Neural progenitor cell (in vitro differentiated cells): ENCODE measurements around the gene SLC51B. TPM values are rescaled to one million over a fixed set of nuclear protein-coding genes. Genes with fewer than 3 reads are reported as not detected.
A peak's percentile ranks its signal among the peaks of the same experiment; 100 is the strongest.

Source experiments
- DNase-seq: peaks from one replicate; pipeline ENCODE4 v3.0.0-alpha.2; 2016; ENCODE audit warnings: low spot score
- H2AFZ ChIP-seq: fragments of 200-600 bp; sonication (generic); replicated peaks from 2 replicates; pipeline ENCODE4 v1.6.1; 2016; ENCODE audit warnings: antibody characterized with exemption
- H3F3A ChIP-seq: fragments of 200-600 bp; sonication (generic); 2 replicates; pipeline ENCODE4 v1.6.1; 2016; ENCODE audit warnings: antibody characterized with exemption, low read depth
- H3K27ac ChIP-seq: fragments of 200-600 bp; sonication (generic); 2 replicates; pipeline ENCODE4 v1.5.1; 2016; ENCODE audit warnings: mild to moderate bottlenecking
- H3K27me3 ChIP-seq: fragments of 200-600 bp; sonication (generic); 2 replicates; pipeline ENCODE4 v1.6.1; 2016; ENCODE audit warnings: mild to moderate bottlenecking, moderate library complexity
- H3K36me3 ChIP-seq: fragments of 200-600 bp; sonication (generic); 2 replicates; pipeline ENCODE4 v1.5.1; 2016
- H3K4me1 ChIP-seq: fragments of 200-600 bp; sonication (generic); 2 replicates; pipeline ENCODE4 v1.6.1; 2016; ENCODE audit warnings: mixed run types
- H3K4me2 ChIP-seq: fragments of 200-600 bp; sonication (generic); 2 replicates; pipeline ENCODE4 v1.6.1; 2016
- H3K4me3 ChIP-seq: fragments of 200-600 bp; sonication (generic); 2 replicates; pipeline ENCODE4 v1.5.1; 2016
- H3K79me2 ChIP-seq: fragments of 200-600 bp; sonication (generic); 2 replicates; pipeline ENCODE4 v1.6.1; 2016; ENCODE audit warnings: low read depth
- H3K9ac ChIP-seq: fragments of 200-600 bp; sonication (generic); 2 replicates; pipeline ENCODE4 v1.6.1; 2016
- H3K9me3 ChIP-seq: fragments of 200-600 bp; sonication (generic); 2 replicates; pipeline ENCODE4 v1.5.1; 2016; ENCODE audit warnings: low read depth
- H4K20me1 ChIP-seq: fragments of 200-600 bp; sonication (generic); 2 replicates; pipeline ENCODE4 v1.6.1; 2016; ENCODE audit warnings: low read depth
- H3K27ac Mint-ChIP-seq: 3 replicates; pipeline ENCODE4 v1.8.0; 2021; ENCODE audit warnings: mixed read lengths
- H3K27me3 Mint-ChIP-seq: 2 replicates; pipeline ENCODE4 v1.8.0; 2022; ENCODE audit warnings: low read depth, mild to moderate bottlenecking, inconsistent platforms, moderate library complexity, mixed read lengths; ENCODE audit not compliant: insufficient read depth
- H3K36me3 Mint-ChIP-seq: 3 replicates; pipeline ENCODE4 v1.8.0; 2021; ENCODE audit warnings: mixed read lengths
- H3K4me1 Mint-ChIP-seq: 3 replicates; pipeline ENCODE4 v1.8.0; 2021; ENCODE audit warnings: mixed read lengths
- H3K4me3 Mint-ChIP-seq: 3 replicates; pipeline ENCODE4 v1.8.0; 2021; ENCODE audit warnings: mild to moderate bottlenecking, moderate library complexity, mixed read lengths
- H3K9me3 Mint-ChIP-seq: 3 replicates; pipeline ENCODE4 v1.8.0; 2020; ENCODE audit warnings: mixed read lengths
- CTCF ChIP-seq: fragments of 200-600 bp; sonication (generic); IDR thresholded peaks from 2 replicates; pipeline ENCODE4 v1.5.1; 2017; ENCODE audit warnings: antibody characterized with exemption, mild to moderate bottlenecking
- EZH2 ChIP-seq: fragments of 200-600 bp; sonication (generic); IDR thresholded peaks from 2 replicates; pipeline ENCODE4 v1.6.1; 2017; ENCODE audit warnings: antibody characterized with exemption, mild to moderate bottlenecking, moderate library complexity
- EZH2phosphoT487 ChIP-seq: fragments of 200-600 bp; sonication (generic); IDR thresholded peaks from 2 replicates; pipeline ENCODE4 v1.6.1; 2017; ENCODE audit warnings: antibody characterized with exemption
- total RNA-seq: library from RNA; depleted of rRNA; stranded (reverse); fragments of >200 nt; gene quantifications from 2 replicates; pipeline ENCODE4 v1.2.3, GENCODE V29; 2015; ENCODE audit warnings: low replicate concordance

The SLC51B gene
- total RNA-seq, 1 donor from 2014 or later: not detected

GRCh38 chr15:65054333-65055200 lies 9.4 kb downstream of the SLC51B start:
- Histone ChIP-seq H2AFZ (no peak overlapping the region), H3K27ac (no peak overlapping the region)

GRCh38 chr15:65055201-65055870 lies 10.1 kb downstream of the SLC51B start:
- H3K27ac ChIP-seq: no peak overlapping the region
- peaks cover 2% of the 10 kb centered on the region for H3K27me3 ChIP-seq
- no peaks in the 10 kb centered on the region for H3K4me1 ChIP-seq
- H3K4me2 ChIP-seq: no peak overlapping the region
- peak overlapping the region; percentile 4 for H3K27ac Mint-ChIP-seq
- H3K36me3 ChIP-seq: no peaks in the 10 kb centered on the region
- peaks cover 4% of the 10 kb centered on the region for H3K9me3 Mint-ChIP-seq
- no peaks in the 10 kb centered on the region for H3K9me3 ChIP-seq
- H3K9ac ChIP-seq: no peak overlapping the region
- peaks cover 8% of the 10 kb centered on the region for H4K20me1 ChIP-seq
- no peaks in the 10 kb centered on the region for H3K36me3 Mint-ChIP-seq
- DNase-seq: no peak
- H3K4me1 Mint-ChIP-seq: peaks cover 19% of the 10 kb centered on the region
- H3K79me2 ChIP-seq: no peaks in the 10 kb centered on the region
- peaks cover 2% of the 10 kb centered on the region for H3F3A ChIP-seq
- H3K4me3 ChIP-seq: no peak overlapping the region
- H3K4me3 Mint-ChIP-seq: no peak overlapping the region
- no peaks in the 10 kb centered on the region for H3K27me3 Mint-ChIP-seq
- no peak for TF ChIP-seq EZH2
- H2AFZ ChIP-seq: no peak overlapping the region

More at GRCh38 chr15:65054333-65055200, 9.4 kb downstream of the SLC51B start:
- Histone ChIP-seq H3K4me2 (no peak overlapping the region), H3K36me3 (no peaks in the 10 kb centered on the region), H3K9me3 (no peaks in the 10 kb centered on the region), H4K20me1 (peaks cover 8% of the 10 kb centered on the region), H3F3A (peaks cover 2% of the 10 kb centered on the region), H3K79me2 (no peaks in the 10 kb centered on the region), H3K9ac (no peak overlapping the region), H3K27me3 (peaks cover 9% of the 10 kb centered on the region), H3K4me1 (no peaks in the 10 kb centered on the region), H3K4me3 (no peak overlapping the region)
- no peaks in the 10 kb centered on the region for H3K36me3 Mint-ChIP-seq
- no peaks in the 10 kb centered on the region for H3K9me3 Mint-ChIP-seq
- no peak overlapping the region for H3K27ac Mint-ChIP-seq
- H3K27me3 Mint-ChIP-seq: no peaks in the 10 kb centered on the region
- TF ChIP-seq EZH2 (no peak), EZH2phosphoT487 (no peak), CTCF (peak; percentile 91)
- no peak overlapping the region for H3K4me3 Mint-ChIP-seq
- peaks cover 26% of the 10 kb centered on the region for H3K4me1 Mint-ChIP-seq
- DNase-seq: peak; percentile 81

GRCh38 chr15:65056106-65056505 lies 10.9 kb downstream of the SLC51B start:
- Histone ChIP-seq H3K4me3 (no peak overlapping the region), H2AFZ (no peak overlapping the region), H3K27me3 (no peaks in the 10 kb centered on the region), H3K4me2 (no peak overlapping the region), H3K4me1 (no peaks in the 10 kb centered on the region), H4K20me1 (peaks cover 8% of the 10 kb centered on the region), H3K9me3 (no peaks in the 10 kb centered on the region), H3K9ac (no peak overlapping the region), H3K27ac (no peak overlapping the region), H3K79me2 (no peaks in the 10 kb centered on the region), H3F3A (peaks cover 2% of the 10 kb centered on the region), H3K36me3 (no peaks in the 10 kb centered on the region)
- no peak overlapping the region for H3K4me3 Mint-ChIP-seq
- TF ChIP-seq EZH2: no peak
- TF ChIP-seq CTCF: no peak
- no peak for TF ChIP-seq EZH2phosphoT487
- no peak for DNase-seq
- H3K4me1 Mint-ChIP-seq: peaks cover 17% of the 10 kb centered on the region
- H3K27ac Mint-ChIP-seq: peak overlapping the region; percentile 48
- no peaks in the 10 kb centered on the region for H3K27me3 Mint-ChIP-seq
- peaks cover 4% of the 10 kb centered on the region for H3K9me3 Mint-ChIP-seq
- H3K36me3 Mint-ChIP-seq: no peaks in the 10 kb centered on the region
